Measurements from ENCODE around the gene ZFP42. TPM values are rescaled to one million over a fixed set of nuclear protein-coding genes. Genes with fewer than 3 reads are reported as not detected.
A peak's percentile ranks its signal among the peaks of the same experiment; 100 is the strongest.

The ZFP42 gene
- total RNA-seq, 1 donor from 2014 or later = not detected

DNA sequence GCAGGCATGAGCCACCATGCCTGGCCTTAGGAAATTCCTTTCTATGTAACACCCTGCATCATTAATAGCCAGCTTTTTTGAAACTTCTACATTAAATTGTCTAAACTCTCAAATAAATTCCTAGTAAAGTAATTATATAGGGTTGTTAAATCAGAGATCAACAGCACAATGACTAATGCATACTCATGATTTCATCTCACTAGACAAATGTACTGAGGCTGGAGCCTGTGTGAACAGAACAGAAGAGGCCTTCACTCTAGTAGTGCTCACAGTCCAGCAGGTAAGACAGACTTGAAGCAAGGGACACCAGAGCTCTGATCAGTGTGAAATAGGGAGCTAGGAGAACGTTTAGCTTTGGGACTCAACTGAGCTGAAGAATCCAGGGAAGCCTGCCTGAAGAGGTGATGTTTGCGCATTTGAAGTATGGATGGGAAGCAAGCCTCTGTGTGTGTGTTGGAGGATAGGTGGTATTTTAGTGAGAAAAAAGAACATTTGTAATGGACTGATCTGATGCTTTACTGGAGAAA, 3.9 kb downstream of the ZFP42 start:
- intact Hi-C loops (cut with DNase I) = no loop called here
- TF ChIP-seq, protein P1, sequence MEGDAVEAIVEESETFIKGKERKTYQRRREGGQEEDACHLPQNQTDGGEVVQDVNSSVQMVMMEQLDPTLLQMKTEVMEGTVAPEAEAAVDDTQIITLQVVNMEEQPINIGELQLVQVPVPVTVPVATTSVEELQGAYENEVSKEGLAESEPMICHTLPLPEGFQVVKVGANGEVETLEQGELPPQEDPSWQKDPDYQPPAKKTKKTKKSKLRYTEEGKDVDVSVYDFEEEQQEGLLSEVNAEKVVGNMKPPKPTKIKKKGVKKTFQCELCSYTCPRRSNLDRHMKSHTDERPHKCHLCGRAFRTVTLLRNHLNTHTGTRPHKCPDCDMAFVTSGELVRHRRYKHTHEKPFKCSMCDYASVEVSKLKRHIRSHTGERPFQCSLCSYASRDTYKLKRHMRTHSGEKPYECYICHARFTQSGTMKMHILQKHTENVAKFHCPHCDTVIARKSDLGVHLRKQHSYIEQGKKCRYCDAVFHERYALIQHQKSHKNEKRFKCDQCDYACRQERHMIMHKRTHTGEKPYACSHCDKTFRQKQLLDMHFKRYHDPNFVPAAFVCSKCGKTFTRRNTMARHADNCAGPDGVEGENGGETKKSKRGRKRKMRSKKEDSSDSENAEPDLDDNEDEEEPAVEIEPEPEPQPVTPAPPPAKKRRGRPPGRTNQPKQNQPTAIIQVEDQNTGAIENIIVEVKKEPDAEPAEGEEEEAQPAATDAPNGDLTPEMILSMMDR (IDR thresholded peaks at IDR 0.05) = no peak
- DNase-seq = no peak
- Histone ChIP-seq H3K27me3 (ENCODE audit: low read depth) (peaks cover 23% of the 10 kb centered on the region), H3K4me3 (no peak overlapping the region), H3K9me3 (no peaks in the 10 kb centered on the region), H3K36me3 (no peaks in the 10 kb centered on the region), H3K27ac (no peak overlapping the region), H3K4me1 (no peaks in the 10 kb centered on the region)
- ATAC-seq = no peak

DNA sequence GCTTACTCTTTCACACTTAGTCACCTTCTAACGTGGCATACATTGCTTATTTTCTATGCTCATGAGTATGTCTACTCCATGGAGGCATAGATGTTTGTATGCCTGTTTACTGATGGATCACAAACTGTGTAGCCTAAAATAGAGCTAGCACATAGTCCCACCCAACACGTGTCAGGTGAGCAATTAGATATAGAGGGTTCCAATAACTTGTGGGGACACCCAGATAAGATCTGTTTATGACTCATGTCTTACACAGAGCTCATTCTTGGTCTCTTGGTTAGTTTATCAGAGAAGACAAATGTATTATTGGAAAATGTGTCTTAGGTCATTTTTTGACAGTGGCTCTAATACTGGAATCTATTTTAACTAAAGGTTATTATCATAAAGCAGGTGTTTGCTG, 6.8 kb downstream of the ZFP42 start:
- Histone ChIP-seq H3K27ac (no peak overlapping the region), H3K4me1 (no peaks in the 10 kb centered on the region), H3K27me3 (ENCODE audit: low read depth) (peaks cover 1% of the 10 kb centered on the region), H3K36me3 (no peaks in the 10 kb centered on the region), H3K4me3 (no peak overlapping the region), H3K9me3 (no peaks in the 10 kb centered on the region)
- ATAC-seq = no peak
- DNase-seq = no peak
- TF ChIP-seq, protein P1 (IDR thresholded peaks at IDR 0.05) = no peak
- intact Hi-C loops (cut with DNase I) = no loop called here

DNA sequence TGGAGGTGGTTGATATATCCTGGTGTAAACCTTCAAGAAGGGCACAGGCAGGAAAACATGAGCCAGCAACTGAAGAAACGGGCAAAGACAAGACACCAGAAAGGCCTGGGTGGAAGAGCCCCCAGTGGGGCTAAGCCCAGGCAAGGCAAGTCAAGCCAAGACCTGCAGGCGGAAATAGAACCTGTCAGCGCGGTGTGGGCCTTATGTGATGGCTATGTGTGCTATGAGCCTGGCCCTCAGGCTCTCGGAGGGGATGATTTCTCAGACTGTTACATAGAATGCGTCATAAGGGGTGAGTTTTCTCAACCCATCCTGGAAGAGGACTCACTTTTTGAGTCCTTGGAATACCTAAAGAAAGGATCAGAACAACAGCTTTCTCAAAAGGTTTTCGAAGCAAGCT, 7.2 kb downstream of the ZFP42 start:
- no peaks in the 10 kb centered on the region for H3K9me3 ChIP-seq
- H3K27ac ChIP-seq = no peak overlapping the region
- H3K4me1 ChIP-seq = no peaks in the 10 kb centered on the region
- intact Hi-C loops (cut with DNase I) = no loop called here
- H3K36me3 ChIP-seq = no peaks in the 10 kb centered on the region
- no peaks in the 10 kb centered on the region for H3K27me3 ChIP-seq (ENCODE audit: low read depth)
- ATAC-seq (no peak), DNase-seq (no peak)
- no peak overlapping the region for H3K4me3 ChIP-seq
- TF ChIP-seq, protein P1 (IDR thresholded peaks at IDR 0.05) = no peak

DNA sequence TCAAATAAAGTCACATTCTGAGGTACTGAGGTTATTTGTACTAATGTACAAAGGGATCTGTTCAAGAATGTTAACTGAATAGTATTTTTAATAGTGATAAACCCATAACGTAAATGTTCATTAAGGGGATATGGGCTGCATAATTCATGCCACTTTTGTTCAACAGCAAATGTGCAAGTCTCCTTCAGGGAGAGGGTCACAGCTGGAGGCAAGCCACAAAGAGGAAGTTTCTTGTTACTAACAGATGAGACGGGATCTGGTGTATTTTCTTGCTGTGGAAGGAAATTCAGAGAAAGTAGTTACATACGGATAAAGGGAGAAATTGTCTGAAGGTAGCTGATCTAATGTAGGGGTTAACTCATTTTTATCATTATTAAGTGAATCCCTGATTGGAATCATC, 10.0 kb downstream of the ZFP42 start:
- intact Hi-C loops (cut with DNase I) = no loop called here
- Histone ChIP-seq H3K27ac (no peak overlapping the region), H3K36me3 (no peaks in the 10 kb centered on the region), H3K4me1 (no peaks in the 10 kb centered on the region), H3K4me3 (no peak overlapping the region), H3K27me3 (ENCODE audit: low read depth) (no peaks in the 10 kb centered on the region), H3K9me3 (no peaks in the 10 kb centered on the region)
- TF ChIP-seq, protein P1 (IDR thresholded peaks at IDR 0.05) = no peak
- ATAC-seq (no peak), DNase-seq (no peak)

DNA sequence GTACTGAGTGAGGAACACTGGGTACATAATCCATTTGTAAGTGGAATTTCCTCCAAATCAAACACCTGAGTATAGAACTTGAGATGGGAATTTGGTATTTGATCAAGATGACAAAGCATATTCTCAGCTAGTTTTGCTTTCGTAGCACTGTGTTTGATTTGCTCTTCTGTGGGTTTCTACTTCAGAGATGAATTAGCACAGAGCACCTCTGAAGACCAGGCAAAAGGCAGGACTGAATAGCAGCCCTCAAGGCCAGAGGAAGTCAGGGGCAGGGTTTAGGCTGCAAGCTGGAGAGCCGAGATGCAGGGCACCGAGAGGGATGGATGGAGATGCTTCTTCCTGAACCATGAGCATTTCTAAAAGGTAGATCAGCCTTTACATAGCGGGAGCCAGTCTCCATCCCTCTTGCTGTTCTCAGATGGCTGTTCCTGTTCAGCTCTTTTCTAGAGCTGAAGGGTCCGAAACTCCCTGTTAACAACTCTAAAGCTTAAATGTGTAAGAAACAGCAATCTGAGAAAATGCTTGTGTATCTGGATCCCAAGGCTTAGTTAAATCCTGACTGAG, 10.8 kb downstream of the ZFP42 start:
- H3K4me1 ChIP-seq = no peaks in the 10 kb centered on the region
- H3K27ac ChIP-seq = no peak overlapping the region
- ATAC-seq (peak; percentile 63 to 80), DNase-seq (no peak)
- no peaks in the 10 kb centered on the region for H3K9me3 ChIP-seq
- TF ChIP-seq, protein P1 (IDR thresholded peaks at IDR 0.05) = no peak
- H3K36me3 ChIP-seq = no peaks in the 10 kb centered on the region
- no peaks in the 10 kb centered on the region for H3K27me3 ChIP-seq (ENCODE audit: low read depth)
- intact Hi-C loops (cut with DNase I) = no loop called here
- no peak overlapping the region for H3K4me3 ChIP-seq
